HEK293 (cell line): ENCODE data around the gene ZNF654.

ENCODE experiments used
- CTCF ChIA-PET: fragments of 350-600 bp; formaldehyde crosslinking; extraction: SDS; loops from one replicate; lab custom pipeline; 2021; ENCODE audit warnings: antibody characterized with exemption; lab: Yijun Ruan, JAX
- POLR2A ChIA-PET: fragments of 300-600 bp; formaldehyde crosslinking; extraction: SDS; loops from one replicate; lab custom pipeline; 2020; ENCODE audit warnings: antibody characterized with exemption, inconsistent platforms; lab: Yijun Ruan, JAX
- H3K27ac ChIP-seq: fragments of 200-500 bp; sonication (Bioruptor generic); 2 replicates; pipeline ENCODE4 v1.5.1; 2014; ENCODE audit warnings: low read depth, low read length, control low read depth, inconsistent platforms; ENCODE audit errors: extremely low read depth
- H3K36me3 ChIP-seq, 2 experiments: fragments of 200-500 bp in 1 of 2; sonication (Bioruptor generic) in 1 of 2; 1 replicate in 1 of 2; 2 replicates in 1 of 2; pipeline ENCODE4 v1.5.1; 2014 to 2017; ENCODE audit warnings: inconsistent platforms in 2 of 2, low read length in 2 of 2; ENCODE audit not compliant: control insufficient read depth in 2 of 2, insufficient read depth in 1 of 2
- H3K4me1 ChIP-seq: fragments of 200-500 bp; sonication (Bioruptor generic); 2 replicates; pipeline ENCODE4 v1.5.1; 2014; ENCODE audit warnings: mild to moderate bottlenecking, low read length, inconsistent platforms; ENCODE audit not compliant: control insufficient read depth, insufficient read depth
- H3K4me3 ChIP-seq: 2 replicates; pipeline ENCODE4 v1.5.1; 2011; ENCODE audit warnings: low read depth, mild to moderate bottlenecking, control low read depth, low read length, moderate library complexity
- H3K9me3 ChIP-seq: fragments of 200-500 bp; sonication (Bioruptor generic); 2 replicates; pipeline ENCODE4 v1.5.1; 2014; ENCODE audit warnings: low read depth, low read length, inconsistent platforms; ENCODE audit not compliant: control insufficient read depth, insufficient read depth
- KLF1 ChIP-seq: fragments of 450-650 bp; formaldehyde crosslinking; IDR thresholded peaks from 2 replicates; pipeline ENCODE4 v1.5.1; 2016; ENCODE audit warnings: missing biosample characterization, missing genetic modification characterization
- KLF8 ChIP-seq: fragments of 450-650 bp; formaldehyde crosslinking; IDR thresholded peaks from 2 replicates; pipeline ENCODE4 v1.5.1; 2016; ENCODE audit warnings: missing biosample characterization, missing genetic modification characterization
- YY1 ChIP-seq: fragments of 450-650 bp; formaldehyde crosslinking; IDR thresholded peaks from 2 replicates; pipeline ENCODE4 v1.5.1; 2018; ENCODE audit warnings: missing biosample characterization, missing genetic modification characterization
- ZBTB17 ChIP-seq: fragments of 450-650 bp; formaldehyde crosslinking; IDR thresholded peaks from 2 replicates; pipeline ENCODE4 v1.5.1; 2016; ENCODE audit warnings: missing biosample characterization, missing genetic modification characterization
- ZEB2 ChIP-seq: fragments of 450-650 bp; formaldehyde crosslinking; IDR thresholded peaks from 2 replicates; pipeline ENCODE4 v1.5.1; 2016; ENCODE audit warnings: missing biosample characterization, missing genetic modification characterization
- ZNF121 ChIP-seq: fragments of 450-650 bp; formaldehyde crosslinking; IDR thresholded peaks from 2 replicates; pipeline ENCODE4 v1.5.1; 2016; ENCODE audit warnings: missing biosample characterization, missing genetic modification characterization
- ZNF174 ChIP-seq: fragments of 450-650 bp; formaldehyde crosslinking; IDR thresholded peaks from 2 replicates; pipeline ENCODE4 v1.5.0; 2017; ENCODE audit warnings: missing biosample characterization, mild to moderate bottlenecking, missing genetic modification characterization
- ZNF501 ChIP-seq: fragments of 450-650 bp; formaldehyde crosslinking; IDR thresholded peaks from 2 replicates; pipeline ENCODE4 v1.5.1; 2016; ENCODE audit warnings: missing biosample characterization, missing genetic modification characterization
- ZNF521 ChIP-seq: fragments of 450-650 bp; formaldehyde crosslinking; IDR thresholded peaks from 2 replicates; pipeline ENCODE4 v1.5.1; 2017; ENCODE audit warnings: missing biosample characterization, mild to moderate bottlenecking, missing genetic modification characterization
- ZNF585B ChIP-seq: fragments of 450-650 bp; formaldehyde crosslinking; IDR thresholded peaks from 2 replicates; pipeline ENCODE4 v1.5.1; 2016; ENCODE audit warnings: missing biosample characterization, missing genetic modification characterization
- ZNF621 ChIP-seq: fragments of 450-650 bp; formaldehyde crosslinking; IDR thresholded peaks from 2 replicates; pipeline ENCODE4 v1.5.1; 2017; ENCODE audit warnings: missing biosample characterization, missing genetic modification characterization
- ZNF626 ChIP-seq: fragments of 450-650 bp; sonication (Bioruptor Pico); formaldehyde crosslinking; IDR thresholded peaks from 2 replicates; pipeline ENCODE4 v1.5.1; 2018; ENCODE audit warnings: missing biosample characterization, missing genetic modification characterization, inconsistent platforms
- ZNF654 ChIP-seq: fragments of 450-650 bp; formaldehyde crosslinking; IDR thresholded peaks from 2 replicates; pipeline ENCODE4 v1.5.1; 2016; ENCODE audit warnings: low read depth, missing biosample characterization, missing genetic modification characterization
- ZNF664 ChIP-seq: fragments of 450-650 bp; formaldehyde crosslinking; IDR thresholded peaks from 2 replicates; pipeline ENCODE4 v1.5.1; 2016; ENCODE audit warnings: missing biosample characterization, missing genetic modification characterization
- ZNF707 ChIP-seq: fragments of 450-650 bp; formaldehyde crosslinking; IDR thresholded peaks from 2 replicates; pipeline ENCODE4 v1.5.1; 2016; ENCODE audit warnings: missing biosample characterization, missing genetic modification characterization
- ZXDB ChIP-seq: fragments of 450-650 bp; formaldehyde crosslinking; IDR thresholded peaks from 2 replicates; pipeline ENCODE4 v1.5.1; 2016; ENCODE audit warnings: missing biosample characterization, missing genetic modification characterization
- TF ChIP-seq, protein P1 (sequence below): fragments of 450-650 bp; formaldehyde crosslinking; IDR thresholded peaks from 2 replicates; pipeline ENCODE4 v1.5.1; 2016; ENCODE audit warnings: missing biosample characterization, missing genetic modification characterization
- TF ChIP-seq, protein P2 (sequence below): fragments of 450-650 bp; formaldehyde crosslinking; IDR thresholded peaks from 2 replicates; pipeline ENCODE4 v1.5.1; 2016; ENCODE audit warnings: missing biosample characterization, missing genetic modification characterization
- TF ChIP-seq, protein P3 (sequence below): fragments of 450-650 bp; formaldehyde crosslinking; IDR thresholded peaks from 2 replicates; pipeline ENCODE4 v1.5.1; 2016; ENCODE audit warnings: missing biosample characterization, missing genetic modification characterization
- TF ChIP-seq, protein P4 (sequence below): fragments of 450-650 bp; formaldehyde crosslinking; IDR thresholded peaks from 2 replicates; pipeline ENCODE4 v1.5.1; 2016; ENCODE audit warnings: missing biosample characterization, missing genetic modification characterization
- TF ChIP-seq, protein P5 (sequence below): fragments of 450-650 bp; formaldehyde crosslinking; conservative IDR thresholded peaks from 2 replicates; pipeline ENCODE4 v1.5.1; 2016; ENCODE audit warnings: low read depth, missing biosample characterization, missing genetic modification characterization

The ZNF654 gene

DNA sequence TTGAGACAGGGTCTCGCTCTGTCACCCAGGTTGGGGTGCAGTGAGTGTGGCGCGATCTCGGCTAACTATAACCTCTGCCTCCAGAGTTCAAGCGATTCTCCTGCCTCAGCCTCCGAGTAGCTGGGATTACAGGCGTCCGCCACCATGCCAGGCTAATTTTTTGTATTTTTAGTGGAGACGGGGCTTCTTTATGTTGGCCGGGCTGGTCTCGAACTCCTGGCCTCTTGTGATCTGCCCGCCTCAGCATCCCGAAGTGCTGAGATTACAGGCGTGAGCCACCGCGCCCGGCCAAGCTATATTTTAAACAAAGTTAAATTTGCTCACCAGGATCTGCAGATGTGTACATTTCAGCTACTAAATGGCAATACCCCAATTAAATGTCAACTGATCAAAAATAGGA lies 89.6 kb downstream of the ZNF654 start:
- peaks cover 7 to 8% of the 10 kb centered on the region in 2 experiments; a peak in 2 of 3 replicates for H3K36me3 ChIP-seq
- no peaks in the 10 kb centered on the region for H3K4me1 ChIP-seq
- H3K9me3 ChIP-seq: no peaks in the 10 kb centered on the region
- POLR2A ChIA-PET: interaction anchor here (2.6 kb wide), 1 partner anchor 90 kb away, joined by 16 read pairs; the partner anchor contains the start of genes CGGBP1 and ZNF654
- H3K4me3 ChIP-seq: peak overlapping the region; percentile 90
- CTCF ChIA-PET: no interaction called here
- TF ChIP-seq ZNF707 (tag by site-specific recombination): no peak
- TF ChIP-seq ZNF621: no peak
- H3K27ac ChIP-seq: peak overlapping the region; percentile 79; the same call in 1 of the 2 replicates

DNA sequence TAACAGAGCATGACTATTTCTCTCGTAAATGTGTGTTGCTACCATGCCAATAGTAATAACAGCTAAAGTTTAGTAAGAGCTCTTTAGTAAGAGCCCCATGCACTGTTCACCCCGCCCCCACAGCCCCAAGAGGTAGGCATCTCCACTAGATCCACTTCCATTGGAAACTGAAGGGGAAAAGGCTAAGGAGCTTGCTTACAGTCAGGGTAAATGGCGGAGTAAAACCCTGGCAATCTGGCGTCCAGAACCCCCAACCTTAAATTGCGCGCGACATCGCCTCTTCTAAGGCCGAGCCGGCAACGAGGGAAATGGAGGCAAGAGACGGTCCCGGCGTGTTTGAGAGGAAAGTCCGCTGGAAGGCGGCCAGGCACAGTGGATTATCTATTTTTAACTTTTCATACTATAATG lies 90.0 kb downstream of the ZNF654 start:
- Histone ChIP-seq H3K4me3 (peak overlapping the region; percentile 90), H3K4me1 (no peaks in the 10 kb centered on the region), H3K27ac (peak overlapping the region; percentile 79), H3K36me3 (peaks cover 11 to 12% of the 10 kb centered on the region in 2 experiments), H3K9me3 (no peaks in the 10 kb centered on the region)
- TF ChIP-seq ZNF626 (no peak), ZNF521 (tag by site-specific recombination) (no peak)
- CTCF ChIA-PET: no interaction called here
- POLR2A ChIA-PET: interaction anchor here (0.8 to 2.6 kb wide), 5 partner anchors 8 to 922 kb away, joined by 3 to 16 read pairs (median 3); partner anchors contain the start of genes CGGBP1, CHMP2B and ZNF654

DNA sequence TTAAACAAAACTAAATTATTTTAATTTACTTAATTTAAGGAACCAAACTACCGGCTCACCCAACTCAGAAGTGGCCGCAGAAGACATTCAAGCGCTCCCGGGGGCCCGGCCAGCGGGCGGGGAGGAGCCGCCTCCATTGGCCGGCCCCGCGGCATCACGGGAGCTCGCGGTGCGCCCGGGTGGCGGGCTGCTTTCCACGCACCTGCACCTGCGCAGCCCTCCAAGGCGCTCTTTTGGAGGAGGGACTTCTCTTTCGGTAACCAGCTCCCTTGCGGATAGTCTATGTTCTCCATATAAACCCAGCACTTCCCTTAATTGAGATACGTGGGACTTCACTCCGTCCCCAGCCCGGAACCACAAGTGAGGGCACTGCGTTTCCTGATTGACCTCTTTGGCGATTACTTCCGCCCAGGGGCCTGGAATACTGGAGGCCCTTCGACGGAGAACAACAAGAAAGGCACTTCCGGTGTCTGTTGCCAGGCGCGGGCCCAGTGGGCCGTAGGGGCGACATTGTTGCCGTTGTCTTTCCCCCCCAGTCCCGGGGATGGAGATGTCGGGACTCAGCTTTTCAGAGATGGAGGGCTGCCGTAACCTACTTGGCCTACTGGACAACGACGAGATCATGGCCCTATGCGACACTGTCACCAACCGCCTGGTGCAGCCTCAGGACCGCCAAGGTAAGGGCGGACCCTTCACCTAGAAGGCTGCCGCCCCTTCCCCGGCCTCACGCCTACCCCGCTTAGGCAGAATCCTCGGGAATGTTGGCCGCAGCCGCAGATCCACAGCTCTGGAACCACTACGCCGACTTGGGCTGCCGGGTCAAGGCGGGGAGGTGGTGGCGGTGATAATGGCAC lies 90.7 kb downstream of the ZNF654 start, which contains the start of gene C3orf38:
C3orf38 (plus strand) TSS at position 451 of the 854 bp plus-strand sequence; CDS start at position 545, 94 bp downstream.
- H3K4me3 ChIP-seq: peak within 1 kb of the TSS; percentile 90
- ChIA-PET CTCF (no interaction called here), POLR2A (interaction anchor here (0.8 to 2.6 kb wide), 5 partner anchors 8 to 923 kb away, joined by 3 to 16 read pairs (median 3); partner anchors contain the start of genes CGGBP1, CHMP2B and ZNF654)
- H3K36me3 ChIP-seq: peaks cover 12 to 18% of the 10 kb centered on the region in 2 experiments
- H3K9me3 ChIP-seq: no peaks in the 10 kb centered on the region
- peak within 1 kb of the TSS; percentile 79 for H3K27ac ChIP-seq
- no peaks in the 10 kb centered on the region for H3K4me1 ChIP-seq
- TF ChIP-seq ZNF654 (tag by site-specific recombination) (no peak; the same call in 1 of the 2 replicates), ZNF174 (no peak), ZBTB17 (tag by site-specific recombination) (peak; percentile 86), ZEB2 (tag by site-specific recombination) (peak; percentile 80), KLF8 (tag by site-specific recombination) (peak; percentile 82), ZNF121 (no peak), KLF1 (peak; percentile 33), ZNF501 (tag by site-specific recombination) (peak; percentile 80), YY1 (0 out of 2 replicates have a peak, but pooled peaks have one; percentile 55), ZNF585B (no peak), ZNF664 (tag by site-specific recombination) (peak; percentile 98), ZXDB (tag by site-specific recombination) (peak; percentile 93)
- TF ChIP-seq, protein P1, sequence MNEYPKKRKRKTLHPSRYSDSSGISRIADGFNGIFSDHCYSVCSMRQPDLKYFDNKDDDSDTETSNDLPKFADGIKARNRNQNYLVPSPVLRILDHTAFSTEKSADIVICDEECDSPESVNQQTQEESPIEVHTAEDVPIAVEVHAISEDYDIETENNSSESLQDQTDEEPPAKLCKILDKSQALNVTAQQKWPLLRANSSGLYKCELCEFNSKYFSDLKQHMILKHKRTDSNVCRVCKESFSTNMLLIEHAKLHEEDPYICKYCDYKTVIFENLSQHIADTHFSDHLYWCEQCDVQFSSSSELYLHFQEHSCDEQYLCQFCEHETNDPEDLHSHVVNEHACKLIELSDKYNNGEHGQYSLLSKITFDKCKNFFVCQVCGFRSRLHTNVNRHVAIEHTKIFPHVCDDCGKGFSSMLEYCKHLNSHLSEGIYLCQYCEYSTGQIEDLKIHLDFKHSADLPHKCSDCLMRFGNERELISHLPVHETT: no peak
- TF ChIP-seq, protein P2, sequence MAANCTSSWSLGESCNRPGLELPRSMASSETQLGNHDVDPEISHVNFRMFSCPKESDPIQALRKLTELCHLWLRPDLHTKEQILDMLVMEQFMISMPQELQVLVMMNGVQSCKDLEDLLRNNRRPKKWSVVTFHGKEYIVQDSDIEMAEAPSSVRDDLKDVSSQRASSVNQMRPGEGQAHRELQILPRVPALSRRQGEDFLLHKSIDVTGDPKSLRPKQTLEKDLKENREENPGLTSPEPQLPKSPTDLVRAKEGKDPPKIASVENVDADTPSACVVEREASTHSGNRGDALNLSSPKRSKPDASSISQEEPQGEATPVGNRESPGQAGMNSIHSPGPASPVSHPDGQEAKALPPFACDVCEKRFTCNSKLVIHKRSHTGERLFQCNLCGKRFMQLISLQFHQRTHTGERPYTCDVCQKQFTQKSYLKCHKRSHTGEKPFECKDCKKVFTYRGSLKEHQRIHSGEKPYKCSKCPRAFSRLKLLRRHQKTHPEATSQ (tag by site-specific recombination): 0 out of 2 replicates have a peak, but pooled peaks have one; percentile 29
- TF ChIP-seq, protein P3, sequence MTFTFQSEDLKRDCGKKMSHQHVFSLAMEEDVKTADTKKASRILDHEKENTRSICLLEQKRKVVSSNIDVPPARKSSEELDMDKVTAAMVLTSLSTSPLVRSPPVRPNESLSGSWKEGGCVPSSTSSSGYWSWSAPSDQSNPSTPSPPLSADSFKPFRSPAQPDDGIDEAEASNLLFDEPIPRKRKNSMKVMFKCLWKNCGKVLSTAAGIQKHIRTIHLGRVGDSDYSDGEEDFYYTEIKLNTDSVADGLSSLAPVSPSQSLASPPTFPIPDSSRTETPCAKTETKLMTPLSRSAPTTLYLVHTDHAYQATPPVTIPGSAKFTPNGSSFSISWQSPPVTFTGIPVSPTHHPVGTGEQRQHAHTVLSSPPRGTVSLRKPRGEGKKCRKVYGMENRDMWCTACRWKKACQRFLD: no peak
- TF ChIP-seq, protein P4, sequence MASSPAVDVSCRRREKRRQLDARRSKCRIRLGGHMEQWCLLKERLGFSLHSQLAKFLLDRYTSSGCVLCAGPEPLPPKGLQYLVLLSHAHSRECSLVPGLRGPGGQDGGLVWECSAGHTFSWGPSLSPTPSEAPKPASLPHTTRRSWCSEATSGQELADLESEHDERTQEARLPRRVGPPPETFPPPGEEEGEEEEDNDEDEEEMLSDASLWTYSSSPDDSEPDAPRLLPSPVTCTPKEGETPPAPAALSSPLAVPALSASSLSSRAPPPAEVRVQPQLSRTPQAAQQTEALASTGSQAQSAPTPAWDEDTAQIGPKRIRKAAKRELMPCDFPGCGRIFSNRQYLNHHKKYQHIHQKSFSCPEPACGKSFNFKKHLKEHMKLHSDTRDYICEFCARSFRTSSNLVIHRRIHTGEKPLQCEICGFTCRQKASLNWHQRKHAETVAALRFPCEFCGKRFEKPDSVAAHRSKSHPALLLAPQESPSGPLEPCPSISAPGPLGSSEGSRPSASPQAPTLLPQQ (tag by site-specific recombination): peak; percentile 75; the same call in 1 of the 2 replicates
- TF ChIP-seq, protein P5, sequence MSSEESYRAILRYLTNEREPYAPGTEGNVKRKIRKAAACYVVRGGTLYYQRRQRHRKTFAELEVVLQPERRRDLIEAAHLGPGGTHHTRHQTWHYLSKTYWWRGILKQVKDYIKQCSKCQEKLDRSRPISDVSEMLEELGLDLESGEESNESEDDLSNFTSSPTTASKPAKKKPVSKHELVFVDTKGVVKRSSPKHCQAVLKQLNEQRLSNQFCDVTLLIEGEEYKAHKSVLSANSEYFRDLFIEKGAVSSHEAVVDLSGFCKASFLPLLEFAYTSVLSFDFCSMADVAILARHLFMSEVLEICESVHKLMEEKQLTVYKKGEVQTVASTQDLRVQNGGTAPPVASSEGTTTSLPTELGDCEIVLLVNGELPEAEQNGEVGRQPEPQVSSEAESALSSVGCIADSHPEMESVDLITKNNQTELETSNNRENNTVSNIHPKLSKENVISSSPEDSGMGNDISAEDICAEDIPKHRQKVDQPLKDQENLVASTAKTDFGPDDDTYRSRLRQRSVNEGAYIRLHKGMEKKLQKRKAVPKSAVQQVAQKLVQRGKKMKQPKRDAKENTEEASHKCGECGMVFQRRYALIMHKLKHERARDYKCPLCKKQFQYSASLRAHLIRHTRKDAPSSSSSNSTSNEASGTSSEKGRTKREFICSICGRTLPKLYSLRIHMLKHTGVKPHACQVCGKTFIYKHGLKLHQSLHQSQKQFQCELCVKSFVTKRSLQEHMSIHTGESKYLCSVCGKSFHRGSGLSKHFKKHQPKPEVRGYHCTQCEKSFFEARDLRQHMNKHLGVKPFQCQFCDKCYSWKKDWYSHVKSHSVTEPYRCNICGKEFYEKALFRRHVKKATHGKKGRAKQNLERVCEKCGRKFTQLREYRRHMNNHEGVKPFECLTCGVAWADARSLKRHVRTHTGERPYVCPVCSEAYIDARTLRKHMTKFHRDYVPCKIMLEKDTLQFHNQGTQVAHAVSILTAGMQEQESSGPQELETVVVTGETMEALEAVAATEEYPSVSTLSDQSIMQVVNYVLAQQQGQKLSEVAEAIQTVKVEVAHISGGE (tag by site-specific recombination): peak; percentile 99
